NK-92 (cell line): ENCODE results near the gene WASL.
"Not testable (repeated sequence)": the region's sequence is repeated elsewhere in the genome, so short reads cannot be mapped to it uniquely, and the experiment has no call there.

Experiments used
- DNase-seq: peaks from one replicate; lab custom pipeline; 2025; ENCODE audit not compliant: unreplicated experiment; lab: John Stamatoyannopoulos, UW

Gene WASL

DNA sequence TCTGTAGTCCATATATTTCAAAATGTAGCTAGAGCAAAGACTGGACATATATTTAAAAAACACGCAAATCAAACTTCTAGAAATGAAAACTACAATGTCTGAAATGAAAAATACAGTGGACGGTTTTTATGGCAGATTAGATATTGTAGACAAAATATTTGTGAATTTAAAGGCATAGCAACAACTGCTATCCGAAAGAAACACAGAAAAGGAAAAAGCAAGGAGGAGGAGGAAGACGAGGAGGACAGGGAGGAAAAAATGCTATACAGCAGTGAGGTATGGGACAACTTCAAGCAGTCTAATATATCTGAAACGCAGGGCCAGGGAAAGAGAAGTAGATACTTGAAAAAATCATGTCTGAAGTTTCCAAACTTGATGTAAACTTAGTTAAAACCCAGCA is 13.3 kb downstream of the WASL start:
- DNase-seq, result no peak

DNA sequence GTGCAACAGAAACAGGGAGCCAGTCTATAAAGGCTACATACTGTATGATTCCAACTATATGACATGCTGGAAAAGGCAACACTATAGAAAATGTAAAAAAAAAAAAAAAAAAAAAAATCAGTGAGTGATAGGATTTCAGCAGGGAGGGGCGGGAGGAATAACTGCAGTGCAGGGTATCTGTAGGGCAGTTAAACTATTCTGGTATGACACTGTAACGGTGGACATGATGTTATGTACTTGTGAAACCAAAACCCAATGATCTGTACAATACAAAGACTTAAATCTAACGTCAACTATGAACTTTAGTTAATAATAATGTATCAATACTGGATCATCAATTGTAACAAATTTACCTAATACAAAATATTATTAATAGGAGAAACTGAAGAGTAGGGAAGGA is 14.3 kb downstream of the WASL start:
- DNase-seq, result no peak

DNA sequence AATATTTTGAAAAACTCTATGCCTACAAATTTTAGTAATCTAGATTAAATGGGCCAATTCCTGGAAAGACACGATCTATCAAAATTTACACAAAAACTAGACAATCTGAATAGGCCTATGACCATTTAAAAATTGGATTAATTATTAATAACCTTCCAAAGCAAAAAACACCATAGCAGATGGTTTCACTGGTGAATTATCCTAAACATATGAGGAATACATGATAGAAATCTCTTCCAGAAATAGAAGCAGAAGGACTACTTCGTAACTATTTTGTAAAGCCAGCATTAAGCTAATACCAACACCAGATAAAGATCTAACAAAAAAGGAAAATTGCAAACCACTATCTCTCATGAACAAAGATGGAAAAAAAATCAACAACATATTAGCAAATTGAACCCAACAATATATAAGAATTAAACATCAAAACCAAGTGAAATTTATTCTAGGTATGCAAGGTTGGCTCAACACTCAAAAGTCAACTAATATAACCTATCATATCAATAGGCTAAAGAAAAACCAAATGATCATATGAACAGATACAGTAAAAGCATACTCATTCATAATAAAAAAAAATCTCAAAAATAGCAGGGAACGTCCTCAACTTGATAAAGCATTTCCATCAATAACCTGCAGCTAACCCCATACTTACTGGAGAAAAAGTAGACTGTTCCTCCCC is 16.3 kb downstream of the WASL start:
- no peak for DNase-seq

DNA sequence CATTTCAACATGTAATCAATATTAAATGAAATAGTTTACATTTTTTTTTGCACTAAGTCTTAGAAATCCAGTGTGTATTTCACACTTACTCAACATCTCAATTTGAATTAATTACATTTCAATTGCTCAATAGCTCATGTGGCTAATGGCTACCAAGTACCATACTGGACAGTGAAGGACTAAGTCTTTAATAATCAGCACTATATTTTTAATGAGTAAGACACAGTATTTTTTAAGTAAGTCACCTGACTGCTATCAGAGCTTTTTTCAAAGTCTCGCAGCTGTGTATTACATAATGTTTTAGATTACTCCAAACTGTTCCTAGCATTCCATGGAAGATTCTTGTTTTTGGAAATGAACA is 19.6 kb downstream of the WASL start:
- DNase-seq, result no peak

DNA sequence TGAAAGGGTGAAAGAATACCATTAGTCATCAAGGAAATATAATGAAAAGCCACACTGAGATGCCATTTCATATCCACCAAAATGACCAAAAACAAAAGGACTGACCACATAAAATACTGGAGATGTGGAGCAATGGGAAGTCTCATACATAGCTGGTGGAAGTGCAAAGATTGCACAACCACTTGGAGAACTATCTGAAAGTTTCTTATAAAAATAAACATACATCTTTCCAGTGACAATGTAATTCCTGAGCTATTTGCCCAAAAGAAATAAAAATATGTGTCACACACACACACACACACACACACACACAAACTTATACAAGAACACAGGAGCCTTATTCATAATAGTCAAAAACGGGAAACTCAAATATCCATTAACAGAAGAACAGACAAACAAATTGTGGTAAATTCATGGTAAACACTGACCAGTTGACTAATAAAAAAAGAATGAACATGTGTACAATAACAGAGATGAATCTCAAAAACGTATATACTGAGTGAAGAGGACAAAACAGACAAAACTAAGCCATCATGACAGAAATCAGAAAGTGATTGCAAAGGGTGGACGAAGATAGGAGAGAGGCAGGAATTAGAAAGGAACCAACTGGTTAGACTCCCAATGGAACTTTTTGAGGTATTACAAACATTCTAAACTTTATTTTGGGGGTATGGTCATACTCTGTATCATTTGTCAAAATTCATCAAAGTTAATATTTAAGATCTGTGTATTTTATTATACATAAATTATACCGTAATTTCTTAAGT is 21.5 kb downstream of the WASL start:
- no peak for DNase-seq

DNA sequence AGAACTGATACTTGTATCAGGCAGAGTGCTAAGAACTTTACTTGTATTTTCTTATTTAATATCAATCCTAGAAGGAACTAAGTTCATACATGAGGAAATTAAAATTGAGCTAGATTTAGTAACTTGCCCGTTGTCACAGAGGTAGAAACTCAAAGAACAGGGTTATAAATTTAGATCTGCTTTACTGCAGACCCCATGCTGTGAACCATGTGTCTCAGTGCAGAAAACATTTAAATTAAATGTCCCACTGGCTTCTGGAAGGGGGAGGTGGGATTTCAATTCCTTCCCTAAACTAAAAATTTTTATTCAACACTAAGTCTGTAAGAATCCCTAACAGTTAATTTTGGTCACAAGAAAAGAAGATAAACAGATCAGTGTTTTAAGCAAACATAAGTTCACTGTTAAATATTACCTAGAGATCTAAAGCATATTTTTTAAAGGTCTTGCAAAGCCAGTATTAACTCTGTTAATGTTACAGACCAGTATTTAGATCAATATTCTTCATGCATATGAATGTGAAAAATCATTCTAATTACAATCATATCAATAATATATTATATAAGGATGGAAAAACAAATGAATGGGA is 23.1 kb downstream of the WASL start:
- no peak for DNase-seq

DNA sequence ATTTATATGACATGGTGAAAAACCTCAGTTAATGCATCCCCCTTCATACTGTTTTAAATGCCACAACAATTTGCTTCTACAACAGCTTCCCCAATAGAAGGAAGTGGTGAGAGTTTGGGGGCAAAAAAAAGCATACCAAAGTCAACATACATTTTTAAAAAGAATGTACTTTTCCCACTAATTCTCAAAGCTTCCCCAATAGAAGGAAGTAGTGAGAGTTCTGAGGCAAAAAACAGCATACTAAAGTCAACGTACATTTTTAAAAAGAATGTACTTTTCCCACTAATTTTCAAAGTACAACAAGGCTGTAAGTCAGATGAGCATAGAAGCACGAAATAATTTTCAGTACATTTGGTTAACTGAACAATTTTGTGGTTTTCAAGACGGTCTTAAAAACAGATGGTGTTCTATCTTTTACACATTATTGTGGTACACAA is 24.0 kb downstream of the WASL start:
- DNase-seq, result no peak

DNA sequence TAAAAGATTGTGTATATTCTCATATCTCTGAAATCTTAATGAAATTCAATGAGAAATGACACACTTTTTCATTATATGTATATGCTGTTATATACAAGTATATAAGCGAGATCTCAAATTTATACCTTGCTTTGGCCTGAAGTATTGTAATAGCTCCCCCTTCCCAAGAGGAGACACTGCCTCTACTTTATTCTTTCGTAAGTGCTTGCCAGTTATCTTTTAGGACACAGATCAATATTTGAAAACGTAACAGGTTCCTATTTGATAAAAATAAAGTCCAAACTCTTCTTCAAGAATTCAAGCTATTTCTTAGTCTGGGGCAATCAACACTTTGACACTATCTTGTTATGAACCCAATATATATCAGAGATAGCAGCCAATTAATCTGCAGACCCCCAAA is 24.9 kb downstream of the WASL start:
- no peak for DNase-seq

DNA sequence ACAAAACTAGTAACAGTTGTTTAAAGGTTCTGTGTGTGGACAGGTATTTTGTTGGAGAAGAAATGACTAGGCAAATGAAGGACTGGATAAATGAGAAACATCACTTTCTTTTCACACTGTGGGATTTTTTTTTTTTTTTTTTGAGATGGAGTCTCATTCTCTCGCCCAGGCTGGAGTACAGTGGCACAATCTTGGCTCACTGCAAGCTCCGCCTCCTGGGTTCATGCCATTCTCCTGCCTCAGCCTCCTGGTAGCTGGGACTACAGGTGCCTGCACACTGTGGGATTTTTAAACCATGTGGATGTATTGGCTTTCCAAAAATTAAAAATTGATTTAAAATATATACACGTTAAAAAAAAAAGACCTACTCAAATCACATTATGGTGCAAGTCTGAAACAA is 28.3 kb downstream of the WASL start:
- DNase-seq, result not testable (repeated sequence)

DNA sequence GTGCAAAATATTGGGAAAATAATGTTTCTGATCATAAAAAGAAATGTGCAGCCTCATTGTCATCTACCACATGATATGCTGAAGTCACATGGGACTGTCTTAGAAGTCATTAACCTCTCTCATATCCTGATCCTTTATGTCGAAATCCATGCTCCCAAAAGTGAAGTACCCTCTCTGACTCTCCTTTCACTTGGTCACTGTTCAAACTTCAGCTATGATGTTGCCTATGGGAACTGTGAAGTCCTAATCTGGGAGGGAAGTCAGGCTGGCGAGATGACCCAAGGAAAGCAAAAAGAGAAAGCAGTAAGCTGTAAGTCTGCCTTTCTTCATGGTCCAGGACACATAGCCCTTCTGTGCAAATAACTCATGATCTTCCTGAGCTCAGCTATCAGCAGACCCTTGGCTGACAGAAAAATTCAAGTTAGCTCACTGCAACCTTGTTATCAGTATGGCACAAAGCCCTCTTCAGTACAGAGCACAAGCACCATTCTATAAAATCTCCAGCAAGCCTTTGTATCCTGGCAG is 29.5 kb downstream of the WASL start:
- DNase-seq, result no peak

DNA sequence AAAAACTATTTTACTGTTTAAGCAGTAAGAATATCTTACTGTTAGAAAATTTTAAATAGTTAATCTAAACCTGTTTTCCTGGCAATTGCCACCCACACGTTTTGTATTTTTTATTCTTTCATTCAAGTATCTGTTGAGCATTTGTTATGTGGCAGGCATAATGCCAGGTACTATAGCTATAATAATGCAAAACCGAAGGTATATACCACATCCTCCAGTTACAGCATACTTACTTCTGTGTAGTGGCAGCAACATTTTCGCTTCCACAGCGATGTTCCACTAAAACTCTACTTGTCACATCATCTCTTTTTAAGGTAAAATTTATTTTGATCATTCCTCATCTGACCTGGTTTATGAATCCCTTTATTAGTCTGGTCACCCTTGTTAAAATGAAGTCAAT is 30.0 kb downstream of the WASL start:
- no peak for DNase-seq

DNA sequence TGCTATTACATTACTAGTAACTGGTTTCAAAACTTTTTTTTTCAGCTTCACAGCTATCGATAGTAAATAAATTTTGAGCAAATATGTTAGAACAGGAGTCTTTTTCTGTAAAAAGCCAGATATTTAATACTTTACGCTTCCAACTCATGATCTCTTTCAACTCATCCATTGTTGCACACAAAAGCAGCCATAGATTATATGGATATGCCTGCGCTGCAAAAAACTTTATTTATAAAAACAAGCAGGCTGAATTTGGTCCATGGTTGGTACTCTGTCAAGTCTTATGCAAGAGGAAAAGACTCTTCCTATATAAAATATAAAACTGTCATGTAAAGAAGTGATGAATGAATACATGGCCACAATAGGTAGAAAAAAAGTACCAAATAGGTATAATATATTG is 31.1 kb downstream of the WASL start:
- no peak for DNase-seq

DNA sequence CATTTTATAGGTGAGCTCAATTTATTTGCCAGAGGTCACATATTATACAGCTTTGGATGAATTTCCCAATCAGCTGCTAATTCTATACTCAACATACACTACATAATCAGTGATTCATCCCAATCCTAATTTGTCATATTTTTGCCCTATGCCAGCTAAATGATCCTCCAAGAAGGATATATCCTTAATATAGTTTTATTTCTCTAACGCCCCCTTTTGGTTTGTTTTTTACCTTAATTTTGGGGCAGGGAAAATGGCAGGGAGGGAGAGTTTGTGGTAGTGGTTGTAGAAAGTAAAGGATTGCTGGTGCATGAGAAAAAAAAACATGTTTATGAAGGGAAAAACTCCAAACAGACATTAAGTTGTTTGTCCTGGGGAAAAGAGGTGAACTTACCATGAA is 31.9 kb downstream of the WASL start:
- DNase-seq, result no peak

DNA sequence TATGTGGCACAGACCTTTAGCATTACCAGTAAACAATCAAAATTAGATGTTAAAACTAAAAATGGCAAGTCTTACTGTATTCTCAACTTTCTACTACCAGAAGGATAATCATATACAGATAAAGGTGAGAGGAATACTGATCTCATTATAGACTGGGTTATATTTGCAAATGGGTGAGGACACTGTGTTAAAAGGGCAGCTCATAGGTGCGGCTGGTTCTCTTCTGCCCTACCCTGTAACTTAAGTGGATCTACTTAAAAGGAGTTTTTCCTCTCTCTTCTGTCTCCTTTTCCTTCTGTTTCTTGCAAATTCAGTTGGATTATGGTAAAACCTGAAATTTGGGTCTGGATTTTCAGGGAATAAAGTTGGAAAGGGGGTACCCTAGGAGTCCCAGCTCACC is 33.0 kb downstream of the WASL start:
- no peak for DNase-seq

DNA sequence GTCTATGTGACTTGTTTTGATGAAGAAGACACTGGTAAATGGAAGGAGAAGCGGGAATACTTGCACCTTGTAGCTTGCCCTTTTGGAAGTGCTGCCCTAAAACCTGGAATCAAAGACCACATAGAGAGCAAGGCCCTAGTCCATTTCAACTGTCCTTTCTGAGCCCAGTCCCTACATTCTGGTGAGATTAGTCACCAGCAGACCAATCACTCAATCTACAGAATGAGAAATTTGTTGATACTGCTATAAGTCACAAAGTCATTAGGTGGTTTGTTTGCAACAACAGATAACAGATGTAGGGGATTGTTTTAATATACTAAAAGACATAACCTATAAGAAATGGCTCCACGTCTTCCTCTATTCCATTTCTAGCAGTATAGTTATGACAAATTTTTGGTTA is 33.6 kb downstream of the WASL start:
- no peak for DNase-seq

DNA sequence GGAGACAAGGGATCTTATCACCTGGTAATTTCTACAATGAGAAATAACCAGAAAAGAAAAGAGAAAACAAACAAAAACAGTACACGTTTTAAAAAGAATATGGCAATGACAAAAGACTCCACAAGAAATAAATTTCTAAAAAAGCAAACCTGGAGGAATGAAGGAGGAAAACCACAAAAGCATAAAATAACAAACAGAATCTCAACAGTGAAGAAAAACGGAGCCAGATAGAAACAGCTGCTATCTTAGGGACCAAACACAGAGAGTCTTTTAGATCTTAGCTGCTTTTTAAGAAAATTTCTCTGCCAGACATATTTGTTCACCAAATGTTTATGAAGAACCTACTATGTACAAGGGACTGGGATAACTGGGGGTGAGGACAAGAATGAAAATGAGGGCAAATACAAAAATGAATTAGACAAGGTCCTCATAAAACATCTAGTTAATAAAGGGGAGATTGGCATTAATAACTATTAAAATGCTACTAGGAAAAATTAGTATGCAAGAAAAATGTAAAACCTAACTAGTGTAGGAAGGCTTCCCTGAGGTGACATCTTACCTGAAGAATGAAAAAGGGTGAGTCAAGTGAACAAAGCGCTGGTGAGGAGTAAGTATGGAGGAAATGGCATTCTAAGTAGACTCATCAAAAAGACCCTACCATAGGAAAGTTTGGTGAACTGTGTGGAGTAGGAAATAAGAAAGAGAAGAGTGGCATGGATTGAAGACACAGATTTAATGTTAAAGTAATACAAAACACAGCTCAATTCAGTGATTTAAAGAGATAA is 34.3 kb downstream of the WASL start:
- DNase-seq, result no peak

DNA sequence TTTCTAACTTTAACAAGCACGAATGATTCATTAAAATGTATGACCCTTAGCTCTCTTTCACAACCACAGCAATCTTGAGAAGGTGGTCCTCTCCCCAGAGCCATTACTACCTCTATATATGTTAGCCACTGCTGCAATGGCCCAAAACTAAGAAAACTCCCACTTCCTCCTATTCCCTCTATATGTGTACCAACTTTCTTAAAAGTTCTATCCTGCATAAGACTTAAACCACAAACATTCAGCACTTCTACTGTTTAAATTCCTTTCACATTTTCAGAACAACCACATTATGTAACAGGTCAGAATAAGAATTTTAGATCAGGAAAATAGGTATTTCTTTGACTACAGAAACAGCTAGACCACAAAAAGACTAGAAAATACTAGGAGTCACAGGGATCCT is 36.2 kb downstream of the WASL start:
- DNase-seq, result no peak

DNA sequence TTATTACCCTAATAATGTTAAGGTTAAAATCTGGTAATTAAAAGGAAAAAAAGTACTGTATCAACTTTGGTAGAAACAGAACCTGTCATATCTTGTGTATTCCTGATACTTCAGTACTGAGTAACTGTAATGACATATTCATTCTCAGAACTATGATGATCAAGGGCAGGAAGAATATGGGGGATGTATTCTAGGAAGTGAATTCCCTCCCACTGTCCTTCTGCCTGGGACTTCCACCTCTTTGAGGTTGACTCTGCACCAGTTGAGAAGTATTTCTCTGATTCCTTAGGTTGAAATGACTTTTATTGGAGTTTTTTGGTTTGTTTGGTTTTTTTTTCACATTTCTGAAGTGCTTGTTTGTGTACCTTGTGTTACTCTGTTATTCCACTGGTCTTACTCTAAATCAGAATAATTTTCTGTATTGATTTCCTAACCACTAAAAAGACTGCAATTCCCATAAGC is 36.9 kb downstream of the WASL start:
- DNase-seq, result no peak

DNA sequence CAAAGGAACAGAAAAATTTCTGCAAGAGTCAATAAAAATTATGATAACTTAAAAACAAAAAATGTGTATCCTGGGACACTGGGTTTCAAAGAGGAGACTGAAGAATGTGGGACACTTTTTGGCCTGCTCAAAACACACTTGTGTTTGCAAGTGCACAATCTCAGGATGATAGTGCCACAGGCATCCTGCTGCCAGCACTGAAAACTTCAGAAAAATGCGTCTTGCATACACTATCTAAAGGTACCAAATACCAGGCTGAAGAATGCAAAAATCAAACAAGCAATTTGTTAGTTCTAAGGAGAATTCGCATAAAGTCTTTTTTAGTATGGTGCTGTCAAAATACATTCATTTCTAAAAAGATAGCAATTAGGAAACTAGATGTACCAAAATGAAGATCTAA is 38.1 kb downstream of the WASL start:
- no peak for DNase-seq

DNA sequence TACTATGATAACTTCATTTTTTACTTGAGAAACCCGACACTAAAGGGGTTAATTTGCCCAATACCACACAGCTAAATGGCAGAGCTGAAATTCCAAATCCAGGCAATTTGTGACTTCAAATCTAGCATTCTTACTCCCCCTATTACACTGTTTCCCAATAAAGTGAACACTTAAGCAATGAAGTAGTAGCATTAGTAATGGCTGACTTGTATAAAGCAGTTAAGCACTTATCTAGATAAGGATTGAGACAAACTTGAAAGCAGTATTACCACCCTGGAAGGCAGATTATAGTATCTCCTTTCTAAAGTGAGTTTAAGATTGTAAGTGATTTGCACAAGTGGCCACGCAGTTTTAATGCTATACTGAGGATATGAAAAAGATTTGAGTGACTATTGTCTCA is 39.3 kb downstream of the WASL start:
- DNase-seq, result no peak

DNA sequence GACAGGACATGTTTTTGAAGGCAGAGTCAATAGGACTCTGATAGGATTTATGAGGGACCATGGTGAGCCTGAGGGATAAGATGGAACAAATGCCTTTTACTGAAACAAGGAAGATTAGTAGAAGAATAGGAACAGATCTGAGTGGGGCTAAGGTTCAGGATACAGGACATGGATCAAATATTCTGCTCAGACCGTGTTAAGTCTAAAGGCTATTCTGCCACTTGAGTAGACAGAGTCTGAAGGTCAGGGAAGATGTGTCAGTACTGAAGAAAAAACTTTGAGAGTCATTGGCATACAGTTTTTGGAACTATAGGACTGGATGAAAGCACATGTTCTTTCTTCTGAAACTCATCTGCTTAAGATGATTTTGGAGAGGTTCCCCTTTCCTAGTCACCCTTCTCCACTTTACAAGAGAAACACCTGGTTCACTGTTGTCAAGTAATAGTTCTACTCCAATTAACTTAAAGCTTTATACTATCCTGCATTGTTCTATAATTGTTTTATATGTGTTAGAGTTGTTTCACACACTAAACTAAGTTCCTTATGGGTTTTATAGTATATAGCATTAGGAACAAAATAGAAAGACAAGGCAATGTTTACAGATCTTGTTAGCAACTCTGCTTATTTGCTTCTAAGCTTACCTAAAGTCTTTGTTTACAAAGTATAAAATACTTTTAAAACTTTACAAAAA is 43.4 kb downstream of the WASL start:
- DNase-seq, result no peak
